ENCODE results near the gene IFNA13.

DNA sequence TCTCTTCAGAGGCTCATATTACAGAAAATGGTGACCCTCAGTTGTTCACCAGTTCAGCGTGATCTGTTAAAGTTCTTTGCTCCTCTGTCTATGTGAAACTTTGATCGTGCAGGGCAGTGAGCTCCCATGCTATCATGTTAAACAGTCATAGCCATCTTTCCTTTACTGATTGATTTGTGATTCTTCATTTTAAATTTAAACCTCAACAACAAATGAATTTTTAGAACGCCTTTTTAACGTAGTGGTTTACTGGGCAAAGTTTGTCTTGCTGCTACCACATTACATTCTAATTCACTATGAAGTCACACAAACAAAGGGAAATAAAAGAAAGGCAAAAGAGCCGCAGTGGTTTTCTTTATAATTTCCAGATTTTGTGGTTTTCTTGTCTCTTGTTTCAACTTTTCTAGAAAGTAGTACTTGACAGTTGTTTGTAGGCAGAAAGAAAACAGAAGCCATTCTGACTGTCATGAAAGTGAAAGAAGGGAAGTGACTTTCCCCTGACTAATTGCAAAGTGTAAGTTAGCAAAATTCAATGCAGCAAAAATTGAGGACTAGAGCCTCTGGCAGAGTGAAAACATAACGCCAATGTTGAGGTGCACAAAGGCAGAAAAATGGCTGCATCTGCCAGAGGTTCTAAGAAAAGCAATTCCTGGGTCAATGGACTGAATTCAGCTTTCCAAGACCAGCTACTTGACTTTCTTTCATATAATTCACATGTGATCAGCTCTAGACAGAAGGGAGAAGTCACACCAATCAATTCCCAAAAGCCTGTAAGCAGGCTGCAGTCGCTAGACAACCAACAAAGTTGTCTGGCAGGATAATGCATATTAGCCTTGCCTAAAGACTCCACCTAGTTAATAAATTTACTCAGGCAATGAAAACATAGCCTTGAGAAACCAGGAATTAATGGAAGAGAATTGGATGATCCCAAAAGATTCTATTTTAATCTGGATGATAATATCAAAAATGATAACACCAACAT is 10.1 kb downstream of the IFNA13 start:
- TF ChIP-seq RB1 (IDR thresholded peaks at IDR 0.05; ENCODE audit: low read depth) (no peak), TRIM24 (IDR thresholded peaks at IDR 0.05) (no peak), ZNF507 (tag; conservative IDR thresholded peaks at IDR 0.05) (no peak), NFIC (IDR thresholded peaks at IDR 0.05) (no peak)
- TF ChIP-seq, protein P1, sequence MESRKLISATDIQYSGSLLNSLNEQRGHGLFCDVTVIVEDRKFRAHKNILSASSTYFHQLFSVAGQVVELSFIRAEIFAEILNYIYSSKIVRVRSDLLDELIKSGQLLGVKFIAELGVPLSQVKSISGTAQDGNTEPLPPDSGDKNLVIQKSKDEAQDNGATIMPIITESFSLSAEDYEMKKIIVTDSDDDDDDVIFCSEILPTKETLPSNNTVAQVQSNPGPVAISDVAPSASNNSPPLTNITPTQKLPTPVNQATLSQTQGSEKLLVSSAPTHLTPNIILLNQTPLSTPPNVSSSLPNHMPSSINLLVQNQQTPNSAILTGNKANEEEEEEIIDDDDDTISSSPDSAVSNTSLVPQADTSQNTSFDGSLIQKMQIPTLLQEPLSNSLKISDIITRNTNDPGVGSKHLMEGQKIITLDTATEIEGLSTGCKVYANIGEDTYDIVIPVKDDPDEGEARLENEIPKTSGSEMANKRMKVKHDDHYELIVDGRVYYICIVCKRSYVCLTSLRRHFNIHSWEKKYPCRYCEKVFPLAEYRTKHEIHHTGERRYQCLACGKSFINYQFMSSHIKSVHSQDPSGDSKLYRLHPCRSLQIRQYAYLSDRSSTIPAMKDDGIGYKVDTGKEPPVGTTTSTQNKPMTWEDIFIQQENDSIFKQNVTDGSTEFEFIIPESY (CRISPR knock-in tag; IDR thresholded peaks at IDR 0.05) = no peak

All from K562 (cell line).